ENCODE measurements around the gene OR56B1.
A peak's percentile ranks its signal among the peaks of the same experiment; 100 is the strongest.

Gene OR56B1

DNA sequence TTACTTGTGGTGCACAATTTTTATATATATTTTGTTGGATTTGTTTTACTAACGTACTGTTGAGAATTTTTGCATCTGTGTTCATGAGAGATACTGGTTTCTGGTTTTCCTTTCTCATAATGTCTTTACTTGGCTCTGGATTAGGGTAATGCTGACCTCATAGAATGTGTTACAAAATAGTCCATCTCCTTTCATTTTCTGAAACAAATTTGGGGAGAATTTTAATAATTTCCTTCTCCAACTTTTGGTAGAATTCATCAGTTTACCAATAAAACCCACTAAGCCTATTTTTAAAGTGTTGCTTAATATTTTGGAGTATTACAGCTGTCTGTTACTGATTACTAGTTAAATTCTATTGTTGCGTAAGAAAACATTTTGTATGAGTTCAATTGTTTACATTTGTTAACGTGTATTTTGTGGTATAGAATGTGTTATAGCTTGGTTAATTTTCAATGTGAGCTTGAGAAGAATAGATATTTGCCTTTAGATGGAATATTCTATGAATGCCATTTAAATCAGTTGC lies 35.1 kb upstream of the OR56B1 start:
- no peak for TF ChIP-seq EZH2phosphoT487 (IDR thresholded peaks at IDR 0.05; ENCODE audit: low read depth)
- TF ChIP-seq, protein P1, sequence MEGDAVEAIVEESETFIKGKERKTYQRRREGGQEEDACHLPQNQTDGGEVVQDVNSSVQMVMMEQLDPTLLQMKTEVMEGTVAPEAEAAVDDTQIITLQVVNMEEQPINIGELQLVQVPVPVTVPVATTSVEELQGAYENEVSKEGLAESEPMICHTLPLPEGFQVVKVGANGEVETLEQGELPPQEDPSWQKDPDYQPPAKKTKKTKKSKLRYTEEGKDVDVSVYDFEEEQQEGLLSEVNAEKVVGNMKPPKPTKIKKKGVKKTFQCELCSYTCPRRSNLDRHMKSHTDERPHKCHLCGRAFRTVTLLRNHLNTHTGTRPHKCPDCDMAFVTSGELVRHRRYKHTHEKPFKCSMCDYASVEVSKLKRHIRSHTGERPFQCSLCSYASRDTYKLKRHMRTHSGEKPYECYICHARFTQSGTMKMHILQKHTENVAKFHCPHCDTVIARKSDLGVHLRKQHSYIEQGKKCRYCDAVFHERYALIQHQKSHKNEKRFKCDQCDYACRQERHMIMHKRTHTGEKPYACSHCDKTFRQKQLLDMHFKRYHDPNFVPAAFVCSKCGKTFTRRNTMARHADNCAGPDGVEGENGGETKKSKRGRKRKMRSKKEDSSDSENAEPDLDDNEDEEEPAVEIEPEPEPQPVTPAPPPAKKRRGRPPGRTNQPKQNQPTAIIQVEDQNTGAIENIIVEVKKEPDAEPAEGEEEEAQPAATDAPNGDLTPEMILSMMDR (IDR thresholded peaks at IDR 0.05; ENCODE audit: low read depth, low read length), result no peak
- Histone ChIP-seq H3K27me3 (ENCODE audit: low read depth, low read length) (no peaks in the 10 kb centered on the region), H3K27ac (ENCODE audit: low read length) (no peak overlapping the region), H3K4me2 (ENCODE audit: low read length) (no peak overlapping the region), H3K9me3 (ENCODE audit: insufficient read depth, low read length) (no peaks in the 10 kb centered on the region), H3K36me3 (replicated peaks; ENCODE audit: low read depth, low read length) (peaks cover 28% of the 10 kb centered on the region), H3K4me3 (ENCODE audit: low read length) (no peak overlapping the region), H4K20me1 (ENCODE audit: insufficient read depth, low read length) (no peaks in the 10 kb centered on the region), H3K4me1 (ENCODE audit: low read length) (peaks cover 10% of the 10 kb centered on the region), H3K9ac (ENCODE audit: low read length) (no peak overlapping the region), H3K79me2 (ENCODE audit: low read length) (no peaks in the 10 kb centered on the region), H2AFZ (ENCODE audit: low read depth, low read length) (no peak overlapping the region)

DNA sequence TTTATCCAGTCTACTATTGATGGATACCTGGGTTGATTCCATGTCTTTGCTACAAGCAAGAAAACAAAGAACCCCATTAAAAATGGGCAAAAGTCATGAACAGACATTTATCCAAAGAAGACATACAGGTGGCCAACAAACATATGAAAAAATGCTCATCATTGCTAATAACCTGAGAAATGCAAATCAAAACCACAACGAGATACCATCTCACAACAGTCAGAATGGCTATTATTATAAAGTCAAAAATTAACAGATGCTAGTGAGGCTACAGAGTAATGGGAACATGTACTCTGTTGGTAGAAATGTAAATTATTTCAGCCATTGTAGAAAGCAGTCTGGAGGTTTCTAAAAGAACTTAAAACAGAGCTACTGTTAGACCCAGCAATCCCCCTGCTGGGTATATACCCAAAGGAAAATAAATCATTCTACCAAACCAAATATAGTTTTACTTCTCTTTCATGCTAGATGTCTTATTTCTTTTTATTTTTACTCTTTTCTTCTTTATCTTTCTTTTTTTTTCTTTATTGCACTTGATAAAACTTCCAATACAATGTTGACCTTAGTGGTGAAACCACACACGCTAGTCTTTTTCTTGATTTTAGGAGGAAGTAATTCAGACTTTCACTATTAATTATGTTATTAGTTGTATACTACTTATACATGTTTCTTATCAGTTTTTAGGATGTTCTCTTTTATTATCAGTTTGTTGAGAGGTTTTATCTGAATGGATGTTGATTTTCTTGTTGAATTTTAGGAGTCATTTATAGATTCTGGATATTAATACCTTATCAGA lies 32.3 kb upstream of the OR56B1 start:
- no peak overlapping the region for H3K9ac ChIP-seq (ENCODE audit: low read length)
- no peak overlapping the region for H3K4me3 ChIP-seq (ENCODE audit: low read length)
- H3K79me2 ChIP-seq (ENCODE audit: low read length), result no peaks in the 10 kb centered on the region
- H3K27me3 ChIP-seq (ENCODE audit: low read depth, low read length), result no peaks in the 10 kb centered on the region
- TF ChIP-seq, protein P1 (IDR thresholded peaks at IDR 0.05; ENCODE audit: low read depth, low read length), result no peak
- no peak for TF ChIP-seq EZH2phosphoT487 (IDR thresholded peaks at IDR 0.05; ENCODE audit: low read depth)
- no peak overlapping the region for H2AFZ ChIP-seq (ENCODE audit: low read depth, low read length)
- H3K36me3 ChIP-seq (replicated peaks; ENCODE audit: low read depth, low read length), result peaks cover 27% of the 10 kb centered on the region
- peaks cover 10% of the 10 kb centered on the region for H3K4me1 ChIP-seq (ENCODE audit: low read length)
- H4K20me1 ChIP-seq (ENCODE audit: insufficient read depth, low read length), result no peaks in the 10 kb centered on the region
- H3K4me2 ChIP-seq (ENCODE audit: low read length), result no peak overlapping the region
- no peaks in the 10 kb centered on the region for H3K9me3 ChIP-seq (ENCODE audit: insufficient read depth, low read length)
- no peak overlapping the region for H3K27ac ChIP-seq (ENCODE audit: low read length)

DNA sequence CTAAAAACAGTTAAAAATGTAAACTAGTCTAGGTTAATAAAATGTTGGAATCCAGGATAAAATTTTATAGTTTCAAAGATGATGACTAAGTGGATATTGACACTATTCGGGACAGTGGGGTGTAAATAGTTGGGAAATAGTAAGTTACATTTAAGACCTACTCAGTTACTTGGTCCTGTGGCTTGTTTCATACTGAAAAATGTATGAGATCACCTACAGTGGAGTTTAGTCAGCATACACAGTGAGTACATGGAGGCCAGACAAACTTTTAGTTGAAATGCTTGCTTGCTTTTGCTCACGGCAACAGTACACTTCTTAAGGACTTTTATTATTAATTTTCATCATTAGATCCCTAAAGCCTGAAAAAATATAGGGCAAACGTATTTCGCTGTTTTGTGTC lies 30.6 kb upstream of the OR56B1 start:
- no peaks in the 10 kb centered on the region for H3K9me3 ChIP-seq (ENCODE audit: insufficient read depth, low read length)
- no peak overlapping the region for H3K4me2 ChIP-seq (ENCODE audit: low read length)
- H3K27me3 ChIP-seq (ENCODE audit: low read depth, low read length), result no peaks in the 10 kb centered on the region
- H2AFZ ChIP-seq (ENCODE audit: low read depth, low read length), result no peak overlapping the region
- H4K20me1 ChIP-seq (ENCODE audit: insufficient read depth, low read length), result no peaks in the 10 kb centered on the region
- no peak overlapping the region for H3K9ac ChIP-seq (ENCODE audit: low read length)
- H3K4me1 ChIP-seq (ENCODE audit: low read length), result peaks cover 10% of the 10 kb centered on the region
- no peak for TF ChIP-seq EZH2phosphoT487 (IDR thresholded peaks at IDR 0.05; ENCODE audit: low read depth)
- TF ChIP-seq, protein P1 (IDR thresholded peaks at IDR 0.05; ENCODE audit: low read depth, low read length), result no peak
- no peaks in the 10 kb centered on the region for H3K79me2 ChIP-seq (ENCODE audit: low read length)
- H3K4me3 ChIP-seq (ENCODE audit: low read length), result no peak overlapping the region
- peaks cover 27% of the 10 kb centered on the region for H3K36me3 ChIP-seq (replicated peaks; ENCODE audit: low read depth, low read length)
- H3K27ac ChIP-seq (ENCODE audit: low read length), result no peak overlapping the region

DNA sequence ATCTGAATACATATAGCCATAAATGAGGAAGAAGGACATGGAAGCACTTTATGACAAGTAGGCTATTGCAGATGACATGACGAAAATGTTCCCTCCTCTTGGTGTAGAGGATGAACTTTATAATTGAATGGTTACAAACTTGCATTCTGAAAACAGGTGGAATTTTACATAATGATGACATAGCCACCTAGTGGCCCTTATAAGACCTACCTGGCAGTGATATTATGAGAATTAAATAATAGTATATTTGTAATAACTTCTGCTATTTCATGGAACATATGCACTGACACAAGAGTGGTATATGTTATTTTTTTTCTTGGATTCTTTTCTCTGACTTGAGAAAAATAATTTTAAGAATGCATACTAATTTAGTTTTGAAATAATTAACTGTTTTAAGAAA lies 23.7 kb upstream of the OR56B1 start:
- Histone ChIP-seq H3K9ac (ENCODE audit: low read length) (no peak overlapping the region), H3K4me3 (ENCODE audit: low read length) (no peak overlapping the region), H3K36me3 (replicated peaks; ENCODE audit: low read depth, low read length) (peaks cover 2% of the 10 kb centered on the region), H2AFZ (ENCODE audit: low read depth, low read length) (no peak overlapping the region), H3K9me3 (ENCODE audit: insufficient read depth, low read length) (no peaks in the 10 kb centered on the region), H3K4me1 (ENCODE audit: low read length) (no peaks in the 10 kb centered on the region), H3K27me3 (ENCODE audit: low read depth, low read length) (no peaks in the 10 kb centered on the region), H3K27ac (ENCODE audit: low read length) (no peak overlapping the region), H3K79me2 (ENCODE audit: low read length) (no peaks in the 10 kb centered on the region), H4K20me1 (ENCODE audit: insufficient read depth, low read length) (no peaks in the 10 kb centered on the region), H3K4me2 (ENCODE audit: low read length) (no peak overlapping the region)
- TF ChIP-seq, protein P1 (IDR thresholded peaks at IDR 0.05; ENCODE audit: low read depth, low read length), result peak; percentile 53
- TF ChIP-seq EZH2phosphoT487 (IDR thresholded peaks at IDR 0.05; ENCODE audit: low read depth), result no peak
